HG02938 (cell line): ENCODE data around the gene ATP13A4.
"Not testable (repeated sequence)": the region's sequence is repeated elsewhere in the genome, so short reads cannot be mapped to it uniquely, and the experiment has no call there.

Experiments used
- ATAC-seq: cut with Tn5 transposase; IDR thresholded peaks from one replicate; pipeline ENCODE4 v1.9.1; 2021; ENCODE audit warnings: mild to moderate bottlenecking, moderate library complexity; ENCODE audit not compliant: unreplicated experiment

The ATP13A4 gene

GRCh38 chr3:193563426-193563825 is 8.7 kb upstream of the ATP13A4 start:
- no peak for ATAC-seq

GRCh38 chr3:193560870-193561269 is 6.2 kb upstream of the ATP13A4 start:
- ATAC-seq, result no peak

- ATAC-seq, result no peak
Measured at GRCh38 chr3:193560091-193560490, 5.4 kb upstream of the ATP13A4 start.

- ATAC-seq, result no peak
Measured at GRCh38 chr3:193559100-193559499, 4.4 kb upstream of the ATP13A4 start.

GRCh38 chr3:193556841-193557240 is 2.1 kb upstream of the ATP13A4 start:
- ATAC-seq, result no peak

GRCh38 chr3:193553586-193553985 is 1.1 kb downstream of the ATP13A4 start:
- ATAC-seq, result no peak

GRCh38 chr3:193552923-193553322 is 1.8 kb downstream of the ATP13A4 start:
- ATAC-seq, result no peak

- no peak for ATAC-seq
Measured at GRCh38 chr3:193548406-193548805, 6.3 kb downstream of the ATP13A4 start.

GRCh38 chr3:193546129-193546528 is 8.6 kb downstream of the ATP13A4 start:
- no peak for ATAC-seq

GRCh38 chr3:193545304-193545703 is 9.4 kb downstream of the ATP13A4 start:
- no peak for ATAC-seq

- no peak for ATAC-seq
Measured at GRCh38 chr3:193544289-193544688, 10.4 kb downstream of the ATP13A4 start.

- ATAC-seq, result no peak
Measured at GRCh38 chr3:193530231-193531165, 24.2 kb downstream of the ATP13A4 start.

GRCh38 chr3:193526085-193526484 is 28.6 kb downstream of the ATP13A4 start:
- not testable (repeated sequence) for ATAC-seq

GRCh38 chr3:193522473-193522872 is 32.2 kb downstream of the ATP13A4 start:
- ATAC-seq, result no peak

GRCh38 chr3:193520738-193521137 is 34.0 kb downstream of the ATP13A4 start:
- no peak for ATAC-seq

- no peak for ATAC-seq
Measured at GRCh38 chr3:193515966-193516365, 38.7 kb downstream of the ATP13A4 start.

- ATAC-seq, result no peak
Measured at GRCh38 chr3:193510154-193510553, 44.5 kb downstream of the ATP13A4 start.

- ATAC-seq, result no peak
Measured at GRCh38 chr3:193509103-193509965, 45.4 kb downstream of the ATP13A4 start.

GRCh38 chr3:193508108-193508507 is 46.6 kb downstream of the ATP13A4 start:
- no peak for ATAC-seq

- no peak for ATAC-seq
Measured at GRCh38 chr3:193507566-193507965, 47.1 kb downstream of the ATP13A4 start.

GRCh38 chr3:193506921-193507320 is 47.8 kb downstream of the ATP13A4 start:
- ATAC-seq, result no peak

GRCh38 chr3:193502871-193503270 is 51.8 kb downstream of the ATP13A4 start:
- no peak for ATAC-seq
